HFFc6 (cell line): ENCODE data around the gene CMTM2. TPM values are rescaled to one million over a fixed set of nuclear protein-coding genes. Genes with fewer than 3 reads are reported as not detected.
"Not testable (repeated sequence)": the region's sequence is repeated elsewhere in the genome, so short reads cannot be mapped to it uniquely, and the experiment has no call there.

Experiments
- DNase-seq: peaks from one replicate; pipeline ENCODE4 v3.0.0-alpha.2; 2018
- H3K27ac Mint-ChIP-seq: 2 replicates; pipeline ENCODE4 v1.8.0; 2020; ENCODE audit warnings: mild to moderate bottlenecking, mixed read lengths
- H3K27me3 Mint-ChIP-seq: 2 replicates; pipeline ENCODE4 v1.8.0; 2021; ENCODE audit warnings: mild to moderate bottlenecking, moderate library complexity, mixed read lengths; ENCODE audit not compliant: insufficient read depth
- H3K36me3 Mint-ChIP-seq: 2 replicates; pipeline ENCODE4 v1.8.0; 2021; ENCODE audit warnings: low read depth, mixed read lengths
- H3K4me1 Mint-ChIP-seq: 2 replicates; pipeline ENCODE4 v1.8.0; 2020; ENCODE audit warnings: low read depth, mixed read lengths
- H3K4me3 Mint-ChIP-seq: 2 replicates; pipeline ENCODE4 v1.8.0; 2020; ENCODE audit warnings: mild to moderate bottlenecking, moderate library complexity, mixed read lengths
- H3K9me3 Mint-ChIP-seq: 2 replicates; pipeline ENCODE4 v1.8.0; 2020; ENCODE audit warnings: mild to moderate bottlenecking, mixed read lengths
- total RNA-seq, 6 experiments: library from RNA; stranded (reverse); fragmentation: NEBNext Ultra II Directional; extraction: Animal tissue kit (Norgen Biotek cat#: 25700); gene quantifications; 2 replicates in 1 of 6; 3 replicates in 5 of 6; pipeline ENCODE4 v1.2.3, GENCODE V29; 2021
- TF ChIP-seq, protein P1 (sequence below): fragments of 200-600 bp; sonication (generic); IDR thresholded peaks from 2 replicates; pipeline ENCODE4 v1.5.0; 2021; ENCODE audit warnings: antibody characterized with exemption, mild to moderate bottlenecking

The CMTM2 gene
- total RNA-seq, 6 experiments from 2014 or later = not detected

DNA sequence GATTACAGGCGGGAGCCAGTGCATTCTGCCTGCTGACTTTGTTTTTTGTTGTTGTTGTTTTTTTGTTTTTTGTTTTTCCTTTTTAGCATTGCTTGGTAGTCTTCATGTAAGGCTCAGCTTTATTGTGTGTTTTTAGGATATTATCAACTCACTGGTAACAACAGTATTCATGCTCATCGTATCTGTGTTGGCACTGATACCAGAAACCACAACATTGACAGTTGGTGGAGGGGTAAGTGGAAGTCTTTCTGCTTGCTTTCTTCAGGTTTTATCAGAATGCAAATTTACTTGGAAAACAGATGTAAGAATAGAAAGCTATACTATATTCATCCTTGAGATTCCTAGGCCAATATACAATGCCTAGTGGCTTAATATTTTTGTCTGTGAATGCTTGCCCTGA lies 16.3 kb upstream of the CMTM2 start:
- H3K4me1 Mint-ChIP-seq = peaks cover 20% of the 10 kb centered on the region
- TF ChIP-seq, protein P1, sequence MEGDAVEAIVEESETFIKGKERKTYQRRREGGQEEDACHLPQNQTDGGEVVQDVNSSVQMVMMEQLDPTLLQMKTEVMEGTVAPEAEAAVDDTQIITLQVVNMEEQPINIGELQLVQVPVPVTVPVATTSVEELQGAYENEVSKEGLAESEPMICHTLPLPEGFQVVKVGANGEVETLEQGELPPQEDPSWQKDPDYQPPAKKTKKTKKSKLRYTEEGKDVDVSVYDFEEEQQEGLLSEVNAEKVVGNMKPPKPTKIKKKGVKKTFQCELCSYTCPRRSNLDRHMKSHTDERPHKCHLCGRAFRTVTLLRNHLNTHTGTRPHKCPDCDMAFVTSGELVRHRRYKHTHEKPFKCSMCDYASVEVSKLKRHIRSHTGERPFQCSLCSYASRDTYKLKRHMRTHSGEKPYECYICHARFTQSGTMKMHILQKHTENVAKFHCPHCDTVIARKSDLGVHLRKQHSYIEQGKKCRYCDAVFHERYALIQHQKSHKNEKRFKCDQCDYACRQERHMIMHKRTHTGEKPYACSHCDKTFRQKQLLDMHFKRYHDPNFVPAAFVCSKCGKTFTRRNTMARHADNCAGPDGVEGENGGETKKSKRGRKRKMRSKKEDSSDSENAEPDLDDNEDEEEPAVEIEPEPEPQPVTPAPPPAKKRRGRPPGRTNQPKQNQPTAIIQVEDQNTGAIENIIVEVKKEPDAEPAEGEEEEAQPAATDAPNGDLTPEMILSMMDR = no peak
- DNase-seq = no peak
- H3K27ac Mint-ChIP-seq = no peak overlapping the region; the same call in 1 of the 2 replicates
- peaks cover 20% of the 10 kb centered on the region for H3K36me3 Mint-ChIP-seq
- no peak overlapping the region for H3K4me3 Mint-ChIP-seq
- no peaks in the 10 kb centered on the region; the same call in 1 of the 2 replicates for H3K27me3 Mint-ChIP-seq
- H3K9me3 Mint-ChIP-seq = no peaks in the 10 kb centered on the region

DNA sequence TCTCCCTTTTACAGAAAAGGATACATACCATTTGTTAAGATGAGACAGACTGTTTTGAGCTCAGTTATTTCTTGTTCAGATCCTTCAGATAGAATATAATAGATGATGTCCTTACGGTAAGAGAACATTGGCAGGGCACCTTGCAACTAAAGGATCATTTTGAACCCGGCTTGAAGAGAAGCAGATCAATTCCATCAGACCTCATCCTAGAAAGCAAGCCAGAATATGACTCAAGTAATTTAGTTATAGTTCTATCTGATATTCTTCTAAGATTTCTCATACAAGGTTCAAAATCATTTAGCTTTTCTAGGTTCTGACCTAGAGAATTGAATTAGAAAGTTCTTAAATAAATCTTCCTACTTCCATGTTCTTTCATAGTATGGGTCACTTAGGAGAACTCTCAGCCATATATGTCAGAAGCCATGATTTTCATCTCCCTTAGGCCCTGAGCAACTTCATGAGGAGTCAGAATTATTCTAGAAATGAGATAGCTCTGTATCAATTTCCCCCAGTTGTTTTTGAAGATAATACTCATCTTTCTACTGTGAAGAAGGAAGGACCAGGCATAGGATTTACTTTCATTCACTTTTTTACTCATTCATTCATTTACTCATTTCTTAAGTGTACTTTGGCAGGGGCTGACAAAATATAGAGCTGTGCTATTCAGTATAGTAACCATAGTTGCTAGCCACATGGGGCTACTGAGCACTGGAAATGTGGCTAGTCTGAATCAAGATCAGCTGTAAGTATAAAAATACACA lies 15.5 kb upstream of the CMTM2 start:
- Mint-ChIP-seq H3K4me3 (no peak overlapping the region), H3K36me3 (peaks cover 20% of the 10 kb centered on the region), H3K27ac (no peak overlapping the region), H3K27me3 (no peaks in the 10 kb centered on the region; the same call in 1 of the 2 replicates), H3K4me1 (peaks cover 28% of the 10 kb centered on the region), H3K9me3 (no peaks in the 10 kb centered on the region)
- no peak for DNase-seq
- TF ChIP-seq, protein P1 = no peak

DNA sequence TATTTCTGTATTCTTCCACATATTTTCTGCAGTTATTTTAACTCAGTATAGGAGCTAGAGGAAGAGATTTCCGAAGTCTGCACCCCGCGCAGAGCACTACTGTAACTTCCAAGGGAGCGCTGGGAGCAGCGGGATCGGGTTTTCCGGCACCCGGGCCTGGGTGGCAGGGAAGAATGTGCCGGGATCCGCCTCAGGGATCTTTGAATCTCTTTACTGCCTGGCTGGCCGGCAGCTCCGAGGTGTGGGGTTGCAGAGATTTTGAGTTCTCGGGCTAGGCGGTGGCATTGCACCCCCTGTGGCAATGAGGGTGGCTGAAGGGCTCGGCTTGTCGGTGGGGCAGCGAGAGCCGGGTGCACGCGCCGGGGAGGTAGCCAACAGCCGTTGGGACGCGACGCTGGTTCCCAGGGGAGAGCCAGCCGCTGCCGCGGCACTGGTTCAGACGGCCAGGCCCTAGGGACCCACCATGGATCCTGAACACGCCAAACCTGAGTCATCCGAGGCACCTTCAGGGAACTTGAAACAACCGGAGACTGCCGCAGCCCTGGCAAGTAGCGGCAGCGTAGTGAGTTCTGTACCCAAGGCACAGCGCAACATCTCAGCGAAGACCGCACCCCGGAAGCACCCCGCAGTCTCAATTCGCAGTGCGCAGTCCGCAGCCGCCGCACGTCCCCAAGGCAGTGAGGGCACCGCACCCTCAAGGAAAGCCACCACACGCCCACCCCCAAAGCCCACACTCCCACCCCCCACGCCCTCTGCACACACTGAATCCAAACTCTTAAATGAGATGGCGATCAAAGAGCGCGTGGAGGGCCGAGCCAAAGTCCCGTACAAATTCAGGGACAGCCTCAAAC lies 13.0 kb upstream of the CMTM2 start, which contains the start of gene CMTM1:
CMTM1 (plus strand) TSS at position 389 of the 851 bp plus-strand sequence; CDS start at position 464, 75 bp downstream.
- Mint-ChIP-seq H3K27ac (no peak within 1 kb of the TSS; the same call in 1 of the 2 replicates), H3K27me3 (no peaks in the 10 kb centered on the region; the same call in 1 of the 2 replicates), H3K4me3 (no peak within 1 kb of the TSS), H3K4me1 (peaks cover 42% of the 10 kb centered on the region), H3K9me3 (no peaks in the 10 kb centered on the region), H3K36me3 (peaks cover 13% of the 10 kb centered on the region)
- TF ChIP-seq, protein P1 = no peak
- no peak for DNase-seq

DNA sequence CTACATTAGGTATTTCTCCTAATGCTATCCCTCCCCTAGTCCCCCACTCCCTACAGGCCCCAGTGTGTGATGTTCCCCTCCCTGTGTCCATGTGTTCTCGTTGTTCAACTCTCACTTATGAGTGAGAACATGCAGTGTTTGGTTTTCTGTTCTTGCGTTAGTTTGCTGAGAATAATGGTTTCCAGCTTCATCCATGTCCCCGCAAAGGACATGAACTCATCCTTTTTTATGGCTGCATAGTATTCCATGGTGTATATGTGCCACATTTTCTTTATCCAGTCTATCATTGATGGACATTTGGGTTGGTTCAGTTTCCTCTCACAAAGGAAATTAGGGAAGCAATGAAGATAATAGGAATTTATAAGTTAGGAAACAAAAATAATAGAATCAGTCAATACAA lies 12.0 kb upstream of the CMTM2 start:
- not testable (repeated sequence) for DNase-seq, H3K27ac Mint-ChIP-seq, H3K9me3 Mint-ChIP-seq, H3K4me3 Mint-ChIP-seq, H3K27me3 Mint-ChIP-seq
- Mint-ChIP-seq H3K4me1 (peaks cover 42% of the 10 kb centered on the region), H3K36me3 (peaks cover 13% of the 10 kb centered on the region)

DNA sequence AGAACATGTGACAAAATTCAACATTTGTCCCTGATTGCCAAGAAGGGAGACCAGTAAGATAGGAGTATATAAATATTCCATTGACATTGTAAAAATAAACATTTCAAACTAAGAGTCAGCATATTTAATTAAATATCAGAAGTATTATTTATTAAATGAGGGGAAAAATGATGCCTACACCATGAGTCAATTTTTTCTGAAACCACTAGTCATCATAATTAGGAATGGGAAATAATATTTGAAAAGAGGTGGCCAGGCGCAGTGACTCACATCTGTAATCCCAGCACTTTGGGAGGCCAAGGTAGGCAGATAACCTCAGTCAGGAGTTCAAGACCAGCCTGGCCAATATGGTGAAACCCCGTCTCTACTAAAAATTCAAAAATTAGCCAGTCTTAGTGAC lies 10.9 kb upstream of the CMTM2 start:
- Mint-ChIP-seq H3K9me3 (no peaks in the 10 kb centered on the region), H3K36me3 (peaks cover 13% of the 10 kb centered on the region), H3K27ac (peak overlapping the region; percentile 52; the same call in 1 of the 2 replicates), H3K27me3 (no peaks in the 10 kb centered on the region; the same call in 1 of the 2 replicates), H3K4me1 (peaks cover 42% of the 10 kb centered on the region), H3K4me3 (no peak overlapping the region)
- TF ChIP-seq, protein P1 = no peak
- no peak for DNase-seq
